ENCODE results near the gene CACNG8.

The CACNG8 gene

GRCh38 chr19:53945441-53945840, 17.3 kb upstream of the CACNG8 start:
- TF ChIP-seq FOXP2 (optimal IDR thresholded peaks at IDR 0.05; ENCODE audit: borderline replicate concordance, extremely low read depth, extremely low read length, insufficient read depth) (no peak), POLR2AphosphoS5 (IDR thresholded peaks at IDR 0.05; ENCODE audit: low read depth, low read length) (no peak), REST (IDR thresholded peaks at IDR 0.05; ENCODE audit: insufficient read depth in 1 of 2, low read depth in 2 of 2, low read length in 2 of 2) (no peak), TAF1 (IDR thresholded peaks at IDR 0.05; ENCODE audit: borderline replicate concordance, insufficient read depth, low read length) (no peak), SIN3A (IDR thresholded peaks at IDR 0.05; ENCODE audit: borderline replicate concordance, insufficient read depth, low read length) (no peak)

- TF ChIP-seq REST (IDR thresholded peaks at IDR 0.05; ENCODE audit: insufficient read depth in 1 of 2, low read depth in 2 of 2, low read length in 2 of 2), result no peak
- TF ChIP-seq SIN3A (IDR thresholded peaks at IDR 0.05; ENCODE audit: borderline replicate concordance, insufficient read depth, low read length), result no peak
- TF ChIP-seq POLR2AphosphoS5 (IDR thresholded peaks at IDR 0.05; ENCODE audit: low read depth, low read length), result no peak
- no peak for TF ChIP-seq TAF1 (IDR thresholded peaks at IDR 0.05; ENCODE audit: borderline replicate concordance, insufficient read depth, low read length)
- TF ChIP-seq FOXP2 (optimal IDR thresholded peaks at IDR 0.05; ENCODE audit: borderline replicate concordance, extremely low read depth, extremely low read length, insufficient read depth), result no peak
Observed at GRCh38 chr19:53945998-53946397, 16.7 kb upstream of the CACNG8 start.

GRCh38 chr19:53947624-53948023, 15.1 kb upstream of the CACNG8 start:
- TF ChIP-seq SIN3A (IDR thresholded peaks at IDR 0.05; ENCODE audit: borderline replicate concordance, insufficient read depth, low read length) (no peak), POLR2AphosphoS5 (IDR thresholded peaks at IDR 0.05; ENCODE audit: low read depth, low read length) (no peak), REST (IDR thresholded peaks at IDR 0.05; ENCODE audit: insufficient read depth in 1 of 2, low read depth in 2 of 2, low read length in 2 of 2) (no peak), TAF1 (IDR thresholded peaks at IDR 0.05; ENCODE audit: borderline replicate concordance, insufficient read depth, low read length) (no peak), FOXP2 (optimal IDR thresholded peaks at IDR 0.05; ENCODE audit: borderline replicate concordance, extremely low read depth, extremely low read length, insufficient read depth) (no peak)

- TF ChIP-seq FOXP2 (optimal IDR thresholded peaks at IDR 0.05; ENCODE audit: borderline replicate concordance, extremely low read depth, extremely low read length, insufficient read depth) (no peak), TAF1 (IDR thresholded peaks at IDR 0.05; ENCODE audit: borderline replicate concordance, insufficient read depth, low read length) (no peak), POLR2AphosphoS5 (IDR thresholded peaks at IDR 0.05; ENCODE audit: low read depth, low read length) (no peak), SIN3A (IDR thresholded peaks at IDR 0.05; ENCODE audit: borderline replicate concordance, insufficient read depth, low read length) (no peak), REST (IDR thresholded peaks at IDR 0.05; ENCODE audit: insufficient read depth in 1 of 2, low read depth in 2 of 2, low read length in 2 of 2) (no peak)
Observed at GRCh38 chr19:53951436-53951835, 11.3 kb upstream of the CACNG8 start.

- TF ChIP-seq FOXP2 (optimal IDR thresholded peaks at IDR 0.05; ENCODE audit: borderline replicate concordance, extremely low read depth, extremely low read length, insufficient read depth) (no peak), POLR2AphosphoS5 (IDR thresholded peaks at IDR 0.05; ENCODE audit: low read depth, low read length) (no peak), SIN3A (IDR thresholded peaks at IDR 0.05; ENCODE audit: borderline replicate concordance, insufficient read depth, low read length) (no peak), TAF1 (IDR thresholded peaks at IDR 0.05; ENCODE audit: borderline replicate concordance, insufficient read depth, low read length) (no peak), REST (IDR thresholded peaks at IDR 0.05; ENCODE audit: insufficient read depth in 1 of 2, low read depth in 2 of 2, low read length in 2 of 2) (no peak)
Observed at GRCh38 chr19:53951947-53952346, 10.8 kb upstream of the CACNG8 start.
